Measurements from ENCODE around the gene MUC5AC.
"Not testable (repeated sequence)": the region's sequence is repeated elsewhere in the genome, so short reads cannot be mapped to it uniquely, and the experiment has no call there.

Gene MUC5AC

GRCh38 chr11:1239596-1240205 lies 81.9 kb downstream of the MUC5AC start:
- DNase-seq = no peak

GRCh38 chr11:1240771-1241170 lies 83.0 kb downstream of the MUC5AC start:
- no peak for DNase-seq

- DNase-seq = no peak
Observed at GRCh38 chr11:1241706-1242105, 84.0 kb downstream of the MUC5AC start.

- no peak for DNase-seq
Observed at GRCh38 chr11:1242289-1242688, 84.5 kb downstream of the MUC5AC start.

GRCh38 chr11:1242751-1243150 lies 85.0 kb downstream of the MUC5AC start:
- DNase-seq = not testable (repeated sequence)

- DNase-seq = not testable (repeated sequence)
Observed at GRCh38 chr11:1243521-1243920, 85.8 kb downstream of the MUC5AC start.

- not testable (repeated sequence) for DNase-seq
Observed at GRCh38 chr11:1244557-1244956, 86.8 kb downstream of the MUC5AC start.

- not testable (repeated sequence) for DNase-seq
Observed at GRCh38 chr11:1245717-1246116, 88.0 kb downstream of the MUC5AC start.

- not testable (repeated sequence) for DNase-seq
Observed at GRCh38 chr11:1246301-1246700, 88.5 kb downstream of the MUC5AC start.

- not testable (repeated sequence) for DNase-seq
Observed at GRCh38 chr11:1247026-1247425, 89.3 kb downstream of the MUC5AC start.

GRCh38 chr11:1248951-1249350 lies 91.2 kb downstream of the MUC5AC start:
- DNase-seq = not testable (repeated sequence)

GRCh38 chr11:1250411-1250810 lies 92.7 kb downstream of the MUC5AC start:
- DNase-seq = not testable (repeated sequence)
